Naive thymus-derived CD4-positive, alpha-beta T cell (primary cell): ENCODE data around the gene RADIL. TPM values are rescaled to one million over a fixed set of nuclear protein-coding genes. Genes with fewer than 3 reads are reported as not detected.

ENCODE experiments used
- ATAC-seq: fragments of 150-1000 bp; cut with Tn5 transposase; 2 replicates; pipeline ENCODE4 v1.10.0; 2021; ENCODE audit warnings: mild to moderate bottlenecking, moderate library complexity
- CTCF ChIA-PET: fragments of 350-600 bp; sonication (Branson Sonifier 250); formaldehyde crosslinking; loops from one replicate; lab custom pipeline; 2021; ENCODE audit warnings: antibody characterized with exemption; lab: Charles Lee
- POLR2A ChIA-PET: fragments of 350-600 bp; sonication (Branson Sonifier 250); formaldehyde crosslinking; loops from one replicate; lab custom pipeline; 2021; ENCODE audit warnings: antibody characterized with exemption, inconsistent platforms; lab: Charles Lee
- DNase-seq, 9 donors: peaks; one replicate each; pipeline versions ENCODE4 v3.0.0 to v3.0.0-alpha.2; 2020 to 2022; ENCODE audit warnings: mixed read lengths in 1 of 9
- H3K27ac ChIP-seq: one replicate; pipeline ENCODE4 v1.7.0; 2013; ENCODE audit warnings: mild to moderate bottlenecking, low read depth, low read length, moderate library complexity
- H3K27me3 ChIP-seq, 2 donors: one replicate each; pipeline ENCODE4 v1.7.0; 2013; ENCODE audit warnings: low read length in 2 of 2, mild to moderate bottlenecking in 2 of 2, moderate library complexity in 2 of 2; ENCODE audit not compliant: control insufficient read depth in 2 of 2, insufficient read depth in 2 of 2
- H3K36me3 ChIP-seq, 3 experiments: 1 replicate in 2 of 3; 2 replicates in 1 of 3; pipeline ENCODE4 v1.7.0; 2013; ENCODE audit warnings: low read length in 3 of 3, mild to moderate bottlenecking in 3 of 3, moderate library complexity in 1 of 3; ENCODE audit not compliant: insufficient read depth in 3 of 3, control insufficient read depth in 2 of 3
- H3K4me1 ChIP-seq, 2 donors: one replicate each; pipeline ENCODE4 v1.7.0; 2013; ENCODE audit warnings: low read length in 2 of 2, mild to moderate bottlenecking in 2 of 2, moderate library complexity in 1 of 2; ENCODE audit not compliant: control insufficient read depth in 2 of 2, insufficient read depth in 2 of 2
- H3K4me3 ChIP-seq: 2 replicates; pipeline ENCODE4 v1.7.0; 2013; ENCODE audit warnings: mild to moderate bottlenecking, low read length
- H3K9me3 ChIP-seq, 3 experiments: 1 replicate in 2 of 3; 2 replicates in 1 of 3; pipeline ENCODE4 v1.7.0; 2013; ENCODE audit warnings: low read length in 3 of 3; ENCODE audit not compliant: control insufficient read depth in 2 of 3
- H3K27ac Mint-ChIP-seq, 9 donors: one replicate each; pipeline ENCODE4 v1.8.0; 2020 to 2022; ENCODE audit warnings: mixed read lengths in 9 of 9, mild to moderate bottlenecking in 8 of 9, moderate library complexity in 5 of 9, inconsistent platforms in 2 of 9
- H3K27me3 Mint-ChIP-seq, 5 donors: one replicate each; pipeline ENCODE4 v1.8.0; 2021 to 2022; ENCODE audit warnings: mixed read lengths in 5 of 5, mild to moderate bottlenecking in 1 of 5
- H3K36me3 Mint-ChIP-seq, 5 donors: one replicate each; pipeline ENCODE4 v1.8.0; 2020 to 2022; ENCODE audit warnings: mixed read lengths in 5 of 5, mild to moderate bottlenecking in 3 of 5, inconsistent platforms in 1 of 5
- H3K4me1 Mint-ChIP-seq, 7 donors: one replicate each; pipeline ENCODE4 v1.8.0; 2020 to 2022; ENCODE audit warnings: mixed read lengths in 7 of 7, mild to moderate bottlenecking in 3 of 7, inconsistent platforms in 1 of 7
- H3K4me3 Mint-ChIP-seq, 10 donors: one replicate each; pipeline ENCODE4 v1.8.0; 2020 to 2022; ENCODE audit warnings: mild to moderate bottlenecking in 10 of 10, mixed read lengths in 10 of 10, moderate library complexity in 6 of 10, inconsistent platforms in 2 of 10
- H3K9me3 Mint-ChIP-seq, 11 donors: one replicate each; pipeline ENCODE4 v1.8.0; 2020 to 2022; ENCODE audit warnings: mixed read lengths in 11 of 11, mild to moderate bottlenecking in 4 of 11, inconsistent platforms in 1 of 11, moderate library complexity in 1 of 11
- intact Hi-C, 2 donors: fragments of 100-400 bp; cut with micrococcal nuclease; formaldehyde crosslinking; loops; one replicate each; pipeline ENCODE4 v1.15.1; 2023
- polyA plus RNA-seq, 2 donors: library from polyadenylated mRNA; unstranded; fragments of 300-500 nt; fragmentation: Illumina TruSeq; gene quantifications; one replicate each; pipeline ENCODE4 v1.2.3, GENCODE V29; 2021
- total RNA-seq, 6 experiments: library from RNA in 5 of 6; stranded (reverse) in 5 of 6; gene quantifications; 1 replicate in 5 of 6; 2 replicates in 1 of 6; pipeline ENCODE4 v1.2.3 and lab custom pipeline; 2021 to 2026

RADIL gene
- total and polyA plus RNA-seq, 7 experiments from 2014 or later, result 0.04 to 0.12 (median 0.08) TPM; not detected in 4

DNA sequence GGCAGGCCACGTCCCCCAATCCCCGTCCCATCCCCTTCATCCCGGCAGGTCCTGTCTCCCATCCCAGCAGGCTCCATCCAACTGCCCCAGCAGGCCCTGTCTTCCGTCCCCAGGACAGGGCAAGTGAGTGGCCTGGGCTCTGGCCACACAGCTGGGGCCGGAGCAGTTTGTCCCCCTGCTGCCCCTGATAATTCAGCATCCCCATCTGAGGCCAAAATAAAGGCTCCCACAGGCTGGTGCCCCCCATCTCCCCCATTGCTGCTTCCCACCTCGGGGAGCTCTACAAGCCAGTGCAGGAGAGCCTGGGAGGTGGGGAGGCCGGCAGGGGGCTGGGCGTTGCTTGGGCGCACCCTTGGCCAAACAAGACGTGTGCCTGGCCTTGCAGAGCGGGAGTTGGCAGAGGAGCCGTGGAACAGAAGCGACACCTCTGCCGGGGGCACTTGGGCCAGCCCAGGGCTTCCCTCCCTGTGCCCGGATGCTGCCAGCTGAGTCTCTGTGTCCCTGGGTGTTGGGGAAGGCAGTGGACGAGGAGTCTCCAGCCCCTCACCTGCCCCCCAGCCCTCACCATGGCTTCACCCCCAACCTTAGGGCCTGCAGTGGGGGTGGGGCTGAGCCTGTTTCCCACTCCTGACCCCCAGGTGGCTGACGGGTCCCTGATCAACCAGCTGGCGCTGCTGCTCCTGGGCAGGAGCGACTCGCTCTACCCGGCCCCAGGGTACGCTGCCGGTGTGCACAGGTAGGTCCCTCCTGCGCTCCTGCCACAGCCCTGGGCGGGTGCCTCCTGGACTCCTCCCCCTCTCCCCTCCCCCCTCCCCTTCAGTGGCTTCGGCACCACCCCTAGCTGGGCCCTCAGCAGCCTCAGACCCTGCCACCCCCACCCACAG lies 94.1 kb downstream of the RADIL start:
- DNase-seq (no peak), ATAC-seq (no peak)
- no peaks in the 10 kb centered on the region for H3K9me3 ChIP-seq
- intact Hi-C loops, result loop anchor here in 1 of 2 donors (5.0 kb wide), 1 partner anchor 93 kb away; the partner anchor contains the start of gene RADIL
- Mint-ChIP-seq H3K4me1 (peaks cover 0 to 5% (median 4%) of the 10 kb centered on the region in 7 donors), H3K27ac (no peak overlapping the region), H3K4me3 (no peak overlapping the region), H3K9me3 (no peaks in the 10 kb centered on the region), H3K36me3 (peaks cover 0 to 5% (median 0%) of the 10 kb centered on the region in 5 donors), H3K27me3 (no peaks in the 10 kb centered on the region)
- H3K4me3 ChIP-seq, result no peak overlapping the region
- H3K36me3 ChIP-seq, result peaks cover 0 to 75% (median 17%) of the 10 kb centered on the region in 3 experiments
- POLR2A ChIA-PET, result no interaction called here
- CTCF ChIA-PET, result interaction anchor here (0.6 to 1.8 kb wide), 2 partner anchors 11 to 296 kb away, joined by 4 read pairs; no protein-coding TSS in a partner anchor
- H3K27me3 ChIP-seq, result no peaks in the 10 kb centered on the region
- no peak overlapping the region for H3K27ac ChIP-seq
- H3K4me1 ChIP-seq, result no peaks in the 10 kb centered on the region

DNA sequence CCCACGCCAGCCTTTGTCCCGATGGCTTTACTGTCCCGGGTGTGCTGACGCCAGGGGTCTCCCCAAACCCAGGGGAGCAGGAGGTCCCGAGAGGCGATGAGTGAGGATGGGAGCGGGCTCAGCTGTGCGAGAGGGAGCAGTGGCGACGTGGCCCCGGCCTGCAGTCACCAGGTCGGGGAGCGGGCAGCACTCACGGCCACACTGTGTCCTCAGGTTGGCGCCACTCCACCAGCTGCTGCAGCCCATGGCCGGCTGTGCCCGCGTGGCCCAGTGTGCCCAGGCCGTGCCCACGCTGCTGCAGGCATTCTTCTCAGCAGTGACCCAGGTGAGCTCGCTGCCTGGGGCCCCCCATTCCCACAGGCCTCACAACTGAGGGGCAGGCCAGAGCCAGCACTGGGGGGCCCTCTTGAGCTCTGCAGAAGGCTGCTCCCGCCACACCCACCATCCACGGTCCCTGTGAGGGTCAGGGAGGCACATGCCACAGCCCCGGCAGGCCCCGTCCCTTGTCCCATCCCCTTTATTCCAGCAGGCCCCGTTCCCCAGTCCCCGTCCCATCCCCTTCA lies 94.8 kb downstream of the RADIL start:
- Mint-ChIP-seq H3K4me1 (peaks cover 0 to 2% (median 0%) of the 10 kb centered on the region in 7 donors), H3K27ac (no peak overlapping the region), H3K27me3 (no peaks in the 10 kb centered on the region), H3K36me3 (peaks cover 0 to 4% (median 0%) of the 10 kb centered on the region in 5 donors), H3K4me3 (no peak overlapping the region), H3K9me3 (no peaks in the 10 kb centered on the region)
- Histone ChIP-seq H3K36me3 (peaks cover 0 to 82% (median 23%) of the 10 kb centered on the region in 3 experiments), H3K27me3 (no peaks in the 10 kb centered on the region), H3K9me3 (no peaks in the 10 kb centered on the region), H3K4me1 (no peaks in the 10 kb centered on the region), H3K4me3 (no peak overlapping the region), H3K27ac (no peak overlapping the region)
- DNase-seq (no peak), ATAC-seq (no peak)
- ChIA-PET CTCF (interaction anchor here (1.8 kb wide), 1 partner anchor 10 kb away, joined by 4 read pairs; no protein-coding TSS in a partner anchor), POLR2A (no interaction called here)
- intact Hi-C loops, result no loop called here

DNA sequence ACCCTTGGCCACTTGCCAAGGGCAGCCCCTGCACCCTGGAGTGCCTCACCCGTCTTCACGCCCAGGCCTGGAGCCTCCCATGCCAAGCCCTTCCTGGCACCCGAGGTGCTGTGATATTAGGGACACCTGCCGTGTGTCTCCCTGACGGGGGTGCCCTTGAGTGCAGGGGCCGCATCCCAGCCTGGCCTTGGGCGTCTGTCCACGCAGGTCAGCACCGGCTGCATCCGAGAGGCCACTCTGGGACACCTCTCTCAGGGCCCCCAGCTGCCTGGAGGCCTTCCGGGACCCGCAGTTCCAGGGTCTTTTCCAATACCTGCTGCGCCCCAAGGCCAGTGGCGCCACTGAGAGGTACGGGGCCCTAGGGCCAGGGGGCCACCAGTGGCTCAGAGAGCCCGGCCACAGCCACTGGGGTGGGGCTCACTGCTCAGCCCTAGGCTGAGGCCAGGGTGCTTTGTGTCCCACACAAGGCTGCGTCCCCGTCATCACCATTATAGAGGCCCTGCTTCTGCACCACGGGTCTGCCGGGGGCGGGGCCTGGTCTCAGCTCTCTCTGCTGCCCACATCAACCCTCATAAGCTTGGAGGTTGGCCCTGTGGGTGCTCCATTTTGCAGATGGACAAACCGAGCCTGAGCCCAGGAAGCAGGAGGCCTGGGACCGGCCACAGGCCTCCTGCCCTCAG lies 95.4 kb downstream of the RADIL start:
- intact Hi-C loops, result no loop called here
- Mint-ChIP-seq H3K9me3 (no peaks in the 10 kb centered on the region), H3K27ac (no peak overlapping the region), H3K36me3 (peaks cover 0 to 4% (median 0%) of the 10 kb centered on the region in 5 donors), H3K4me3 (no peak overlapping the region), H3K27me3 (no peaks in the 10 kb centered on the region), H3K4me1 (peaks cover 0 to 2% (median 0%) of the 10 kb centered on the region in 7 donors)
- ATAC-seq (no peak), DNase-seq (no peak)
- Histone ChIP-seq H3K9me3 (no peaks in the 10 kb centered on the region), H3K4me1 (no peaks in the 10 kb centered on the region), H3K27ac (no peak overlapping the region), H3K36me3 (peaks cover 0 to 89% (median 28%) of the 10 kb centered on the region in 3 experiments), H3K27me3 (no peaks in the 10 kb centered on the region), H3K4me3 (no peak overlapping the region)
- ChIA-PET CTCF (interaction anchor here (1.8 kb wide), 1 partner anchor 10 kb away, joined by 4 read pairs; no protein-coding TSS in a partner anchor), POLR2A (no interaction called here)

DNA sequence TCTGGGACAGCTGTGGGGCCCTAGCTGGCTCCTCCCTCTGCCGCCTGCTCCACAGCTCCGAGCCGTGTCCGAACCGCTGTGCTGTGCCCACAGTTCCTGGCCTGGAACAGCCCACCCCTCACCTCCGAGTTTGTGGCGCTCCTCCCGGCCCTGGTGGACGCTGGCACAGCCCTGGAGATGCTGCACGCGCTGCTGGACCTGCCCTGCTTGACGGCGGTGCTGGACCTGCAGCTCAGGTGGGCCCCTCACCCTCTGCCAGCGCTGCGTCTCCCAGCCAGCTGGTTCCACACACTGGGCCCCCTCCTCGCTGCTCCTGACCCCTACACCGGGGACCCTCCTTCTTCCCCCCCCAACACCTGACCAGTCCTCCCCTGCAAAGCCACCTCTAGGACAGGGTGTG lies 96.0 kb downstream of the RADIL start:
- H3K27me3 ChIP-seq, result no peaks in the 10 kb centered on the region
- ChIA-PET POLR2A (no interaction called here), CTCF (no interaction called here)
- no peak for DNase-seq
- Mint-ChIP-seq H3K4me3 (no peak overlapping the region), H3K36me3 (peaks cover 0 to 4% (median 0%) of the 10 kb centered on the region in 5 donors), H3K27ac (no peak overlapping the region), H3K9me3 (no peaks in the 10 kb centered on the region), H3K4me1 (peaks cover 0 to 2% (median 0%) of the 10 kb centered on the region in 7 donors), H3K27me3 (no peaks in the 10 kb centered on the region)
- H3K27ac ChIP-seq, result no peak overlapping the region
- intact Hi-C loops, result no loop called here
- peaks cover 0 to 94% (median 31%) of the 10 kb centered on the region in 3 experiments for H3K36me3 ChIP-seq
- no peaks in the 10 kb centered on the region for H3K9me3 ChIP-seq
- ATAC-seq, result no peak
- H3K4me3 ChIP-seq, result no peak overlapping the region
- H3K4me1 ChIP-seq, result no peaks in the 10 kb centered on the region

DNA sequence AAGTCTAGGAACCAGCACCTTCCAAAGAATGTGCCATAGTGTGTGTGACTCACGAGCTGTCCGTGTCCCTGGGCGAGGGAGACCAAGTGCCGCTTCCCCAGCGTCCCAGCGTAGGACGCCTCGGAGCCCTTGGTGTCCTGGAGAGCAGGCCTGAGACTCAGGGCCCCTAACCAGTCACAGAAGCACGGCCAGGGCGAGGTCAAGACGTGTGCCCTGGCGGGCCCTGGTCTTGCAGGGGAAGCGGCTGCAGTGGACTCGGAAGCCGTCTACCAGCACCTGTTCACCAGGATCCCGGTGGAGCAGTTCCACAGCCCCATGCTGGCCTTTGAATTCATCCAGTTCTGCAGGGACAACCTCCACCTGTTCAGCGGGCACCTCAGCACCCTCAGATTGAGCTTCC lies 97.5 kb downstream of the RADIL start:
- intact Hi-C loops, result no loop called here
- CTCF ChIA-PET, result no interaction called here
- DNase-seq, result no peak
- H3K4me1 Mint-ChIP-seq, result peaks cover 0 to 9% (median 0%) of the 10 kb centered on the region in 7 donors
- H3K36me3 ChIP-seq, result peaks cover 0 to 100% (median 29%) of the 10 kb centered on the region in 3 experiments
- H3K4me3 Mint-ChIP-seq, result no peak overlapping the region
- H3K27ac ChIP-seq, result no peak overlapping the region
- peaks cover 0 to 4% (median 0%) of the 10 kb centered on the region in 5 donors for H3K36me3 Mint-ChIP-seq
- ATAC-seq, result no peak
- no peaks in the 10 kb centered on the region for H3K9me3 Mint-ChIP-seq
- H3K27ac Mint-ChIP-seq, result no peak overlapping the region
- no peaks in the 10 kb centered on the region for H3K27me3 ChIP-seq
- H3K9me3 ChIP-seq, result no peaks in the 10 kb centered on the region
- no peak overlapping the region for H3K4me3 ChIP-seq
- POLR2A ChIA-PET, result no interaction called here
- H3K27me3 Mint-ChIP-seq, result no peaks in the 10 kb centered on the region
- H3K4me1 ChIP-seq, result no peaks in the 10 kb centered on the region

DNA sequence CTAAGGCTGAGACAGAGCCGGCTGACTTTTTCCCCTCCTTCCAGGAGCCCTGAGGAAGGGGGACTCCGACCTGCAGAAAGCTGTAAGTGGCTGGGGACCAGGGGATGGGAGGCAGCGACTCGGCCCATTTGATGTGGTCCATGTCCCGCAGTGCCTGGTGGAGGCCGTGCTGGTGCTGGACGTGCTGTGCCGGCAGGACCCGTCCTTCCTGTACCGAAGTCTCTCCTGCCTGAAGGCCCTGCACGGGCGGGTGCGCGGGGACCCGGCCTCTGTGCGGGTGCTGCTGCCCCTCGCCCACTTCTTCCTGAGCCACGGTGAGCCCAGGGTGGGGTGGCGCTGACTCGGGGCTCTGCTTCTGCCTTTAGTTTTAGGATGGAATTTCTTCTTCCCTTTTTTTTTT lies 98.1 kb downstream of the RADIL start:
- DNase-seq (no peak), ATAC-seq (no peak)
- no peak overlapping the region for H3K27ac Mint-ChIP-seq
- H3K4me1 Mint-ChIP-seq, result peaks cover 0 to 13% (median 0%) of the 10 kb centered on the region in 7 donors
- H3K9me3 Mint-ChIP-seq, result no peaks in the 10 kb centered on the region
- peaks cover 0 to 99% (median 29%) of the 10 kb centered on the region in 3 experiments for H3K36me3 ChIP-seq
- no peaks in the 10 kb centered on the region for H3K27me3 Mint-ChIP-seq
- H3K4me3 Mint-ChIP-seq, result no peak overlapping the region
- peaks cover 0 to 5% (median 0%) of the 10 kb centered on the region in 5 donors for H3K36me3 Mint-ChIP-seq
- intact Hi-C loops, result no loop called here
- H3K9me3 ChIP-seq, result no peaks in the 10 kb centered on the region
- H3K27me3 ChIP-seq, result no peaks in the 10 kb centered on the region
- CTCF ChIA-PET, result no interaction called here
- no peaks in the 10 kb centered on the region for H3K4me1 ChIP-seq
- H3K27ac ChIP-seq, result no peak overlapping the region
- no peak overlapping the region for H3K4me3 ChIP-seq
- POLR2A ChIA-PET, result no interaction called here
